Colonic mucosa (tissue), 4 donors: Measurements from ENCODE around the gene CARD6. TPM values are rescaled to one million over a fixed set of nuclear protein-coding genes. Genes with fewer than 3 reads are reported as not detected.
A peak's percentile ranks its signal among the peaks of the same experiment; 100 is the strongest.
"Not testable (repeated sequence)": the region's sequence is repeated elsewhere in the genome, so short reads cannot be mapped to it uniquely, and the experiment has no call there.

ENCODE experiments used
- DNase-seq: peaks from one replicate; pipeline ENCODE4 v3.0.0-alpha.2; 2020
- H3K27ac ChIP-seq: fragments of 200-600 bp; one replicate; pipeline ENCODE4 v1.8.0; 2021
- H3K27me3 ChIP-seq: fragments of 200-600 bp; one replicate; pipeline ENCODE4 v1.8.0; 2021
- H3K36me3 ChIP-seq: fragments of 200-600 bp; one replicate; pipeline ENCODE4 v1.8.0; 2021
- H3K4me1 ChIP-seq: fragments of 200-600 bp; one replicate; pipeline ENCODE4 v1.8.0; 2021; ENCODE audit warnings: mild to moderate bottlenecking
- H3K4me3 ChIP-seq: fragments of 200-600 bp; one replicate; pipeline ENCODE4 v1.8.0; 2021
- H3K9ac ChIP-seq, 2 donors: one replicate each; pipeline ENCODE4 v1.7.0; 2013; ENCODE audit warnings: control low read depth in 2 of 2, low read depth in 2 of 2, low read length in 2 of 2
- H3K9me3 ChIP-seq: fragments of 200-600 bp; one replicate; pipeline ENCODE4 v1.8.0; 2021
- CTCF ChIP-seq: fragments of 200-600 bp; IDR thresholded peaks from one replicate; pipeline ENCODE4 v1.8.0; 2022; ENCODE audit warnings: antibody characterized with exemption, mild to moderate bottlenecking
- intact Hi-C: fragments of 100-400 bp; cut with DNase I; formaldehyde crosslinking; loops from one replicate; pipeline ENCODE4 v1.14.1; 2022
- total RNA-seq, 2 donors: library from RNA; stranded (reverse); fragmentation: NEBNext Ultra II Directional in 1 of 2; extraction: Animal tissue kit (Norgen Biotek cat#: 25700) in 1 of 2; gene quantifications; one replicate each; pipeline ENCODE4 v1.2.1, GENCODE V29; 2021
- donor health status: healthy.
- donor health status: DM: no; HTN: no; CAD: no.
- donor health status: DM: no; HTN: no; CAD: no.

The CARD6 gene, protein sequence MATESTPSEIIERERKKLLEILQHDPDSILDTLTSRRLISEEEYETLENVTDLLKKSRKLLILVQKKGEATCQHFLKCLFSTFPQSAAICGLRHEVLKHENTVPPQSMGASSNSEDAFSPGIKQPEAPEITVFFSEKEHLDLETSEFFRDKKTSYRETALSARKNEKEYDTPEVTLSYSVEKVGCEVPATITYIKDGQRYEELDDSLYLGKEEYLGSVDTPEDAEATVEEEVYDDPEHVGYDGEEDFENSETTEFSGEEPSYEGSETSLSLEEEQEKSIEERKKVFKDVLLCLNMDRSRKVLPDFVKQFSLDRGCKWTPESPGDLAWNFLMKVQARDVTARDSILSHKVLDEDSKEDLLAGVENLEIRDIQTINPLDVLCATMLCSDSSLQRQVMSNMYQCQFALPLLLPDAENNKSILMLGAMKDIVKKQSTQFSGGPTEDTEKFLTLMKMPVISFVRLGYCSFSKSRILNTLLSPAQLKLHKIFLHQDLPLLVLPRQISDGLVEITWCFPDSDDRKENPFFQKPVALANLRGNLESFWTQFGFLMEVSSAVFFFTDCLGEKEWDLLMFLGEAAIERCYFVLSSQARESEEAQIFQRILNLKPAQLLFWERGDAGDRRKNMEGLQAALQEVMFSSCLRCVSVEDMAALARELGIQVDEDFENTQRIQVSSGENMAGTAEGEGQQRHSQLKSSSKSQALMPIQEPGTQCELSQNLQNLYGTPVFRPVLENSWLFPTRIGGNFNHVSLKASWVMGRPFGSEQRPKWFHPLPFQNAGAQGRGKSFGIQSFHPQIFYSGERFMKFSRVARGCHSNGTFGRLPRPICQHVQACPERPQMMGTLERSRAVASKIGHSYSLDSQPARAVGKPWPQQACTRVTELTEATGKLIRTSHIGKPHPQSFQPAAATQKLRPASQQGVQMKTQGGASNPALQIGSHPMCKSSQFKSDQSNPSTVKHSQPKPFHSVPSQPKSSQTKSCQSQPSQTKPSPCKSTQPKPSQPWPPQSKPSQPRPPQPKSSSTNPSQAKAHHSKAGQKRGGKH
- total RNA-seq = 1 to 10 TPM; 1.3 to 2.5 TPM

DNA sequence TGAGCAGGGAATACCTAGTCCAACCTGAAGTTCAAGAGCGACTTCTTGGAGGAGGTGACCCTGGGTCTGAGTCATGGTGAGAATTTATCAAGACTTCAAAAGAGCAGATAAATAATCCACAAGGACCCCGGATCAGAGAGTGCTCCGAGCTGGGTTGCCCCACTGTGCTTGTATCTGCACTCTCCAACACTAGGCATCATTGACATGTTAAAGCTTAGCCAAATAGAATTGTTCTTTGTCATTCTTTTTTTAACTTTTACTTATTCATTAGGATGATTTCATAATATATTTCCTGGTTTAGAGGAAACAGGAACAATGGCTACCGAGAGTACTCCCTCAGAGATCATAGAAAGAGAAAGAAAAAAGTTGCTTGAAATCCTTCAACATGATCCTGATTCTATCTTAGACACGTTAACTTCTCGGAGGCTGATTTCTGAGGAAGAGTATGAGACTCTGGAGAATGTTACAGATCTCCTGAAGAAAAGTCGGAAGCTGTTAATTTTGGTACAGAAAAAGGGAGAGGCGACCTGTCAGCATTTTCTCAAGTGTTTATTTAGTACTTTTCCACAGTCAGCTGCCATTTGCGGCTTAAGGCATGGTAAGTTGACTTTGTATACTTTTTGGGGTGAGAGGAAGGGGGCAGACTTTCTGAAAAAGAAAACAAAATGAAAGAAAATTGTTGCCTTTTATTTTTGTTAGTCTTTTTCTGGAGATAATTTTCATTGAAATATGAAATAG, at the start of gene CARD6:
TSS of gene CARD6 (plus strand) at position 300 of the 738 bp plus-strand sequence. CDS start at position 316, 16 bp downstream.
- Histone ChIP-seq H3K4me1 (no peaks in the 10 kb centered on the region), H3K36me3 (no peaks in the 10 kb centered on the region), H3K27me3 (no peaks in the 10 kb centered on the region), H3K9me3 (no peaks in the 10 kb centered on the region), H3K9ac (peak within 1 kb of the TSS in 1 of 2 donors; percentile 13), H3K27ac (peak within 1 kb of the TSS; percentile 36), H3K4me3 (peak within 1 kb of the TSS; percentile 32)
- DNase-seq = no peak
- intact Hi-C loops = no loop called here
- no peak for TF ChIP-seq CTCF

- Histone ChIP-seq H3K36me3 (no peaks in the 10 kb centered on the region), H3K4me3 (no peak overlapping the region), H3K9me3 (no peaks in the 10 kb centered on the region), H3K27ac (no peak overlapping the region), H3K4me1 (peaks cover 14% of the 10 kb centered on the region), H3K9ac (no peak overlapping the region), H3K27me3 (no peaks in the 10 kb centered on the region)
- intact Hi-C loops = no loop called here
- no peak for DNase-seq
- TF ChIP-seq CTCF = no peak
These were observed 49.4 kb upstream of the CARD6 start for GRCh38 chr5:40791715-40792139.

DNA sequence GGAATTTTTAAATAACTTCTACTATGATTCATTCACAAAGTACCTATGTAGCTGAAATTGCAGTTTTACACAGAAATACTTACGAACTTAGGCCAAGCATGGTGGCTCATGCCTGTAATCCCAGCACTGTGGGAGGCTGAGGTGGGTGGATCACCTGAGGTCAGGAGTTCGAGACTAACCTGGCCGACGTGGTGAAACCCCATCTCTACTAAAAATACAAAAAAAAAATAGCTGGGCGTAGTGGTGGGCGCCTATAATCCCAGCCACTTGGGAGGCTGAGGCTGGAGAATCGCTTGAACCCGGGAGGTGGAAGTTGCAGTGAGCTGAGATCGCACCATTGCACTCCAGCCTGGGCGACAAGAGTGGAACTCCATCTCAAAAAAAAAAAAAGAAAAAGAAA, 48.5 kb upstream of the CARD6 start:
- H3K27ac ChIP-seq, intact Hi-C loops, H3K9me3 ChIP-seq, H3K4me3 ChIP-seq, H3K9ac ChIP-seq, DNase-seq, H3K27me3 ChIP-seq, H3K36me3 ChIP-seq: not testable (repeated sequence)
- H3K4me1 ChIP-seq = peaks cover 14% of the 10 kb centered on the region

GRCh38 chr5:40794340-40794739, 46.8 kb upstream of the CARD6 start:
- peaks cover 14% of the 10 kb centered on the region for H3K4me1 ChIP-seq
- H3K36me3 ChIP-seq, intact Hi-C loops, H3K9ac ChIP-seq, H3K27me3 ChIP-seq, H3K4me3 ChIP-seq, H3K9me3 ChIP-seq, DNase-seq, H3K27ac ChIP-seq: not testable (repeated sequence)

DNA sequence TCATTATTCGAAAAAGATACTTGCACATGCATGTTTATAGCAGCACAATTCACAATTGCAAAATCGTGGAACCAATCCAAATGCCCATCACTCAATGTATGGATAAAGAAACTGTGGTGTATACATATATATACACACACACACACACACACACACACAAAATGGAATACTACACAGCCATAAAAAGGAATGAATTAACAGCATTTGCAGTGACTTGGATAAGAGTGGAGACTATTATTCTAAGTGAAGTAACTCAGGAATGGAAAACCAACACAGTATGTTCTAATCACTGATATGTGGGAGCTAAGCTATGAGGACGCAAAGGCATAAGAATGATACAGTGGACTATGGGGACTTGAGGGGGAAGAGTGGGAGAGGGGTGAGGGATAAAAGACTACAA, 46.3 kb upstream of the CARD6 start:
- H3K27ac ChIP-seq, intact Hi-C loops: not testable (repeated sequence)

DNA sequence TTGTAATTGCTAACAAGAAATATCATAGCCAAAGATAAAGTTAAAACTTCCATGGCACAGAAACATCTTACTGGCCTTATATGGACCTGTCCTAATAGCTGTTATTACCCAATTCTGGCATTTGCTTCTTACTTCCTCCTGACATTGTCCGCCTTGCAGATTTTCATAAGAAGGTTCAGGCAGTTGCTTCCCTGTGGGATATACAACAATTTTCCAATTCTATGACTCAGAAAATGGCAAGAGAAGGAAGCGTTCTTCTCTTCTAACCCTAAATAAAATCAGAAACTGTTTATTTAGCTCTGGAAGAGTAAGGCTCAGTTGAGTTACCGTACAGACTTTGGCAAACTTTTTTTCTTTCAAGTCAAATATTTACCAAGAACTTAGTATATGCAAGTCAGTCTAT, 44.7 kb upstream of the CARD6 start:
- H3K27ac ChIP-seq = peak overlapping the region; percentile 96
- no peaks in the 10 kb centered on the region for H3K27me3 ChIP-seq
- peak overlapping the region in 1 of 2 donors; percentile 89 for H3K9ac ChIP-seq
- intact Hi-C loops = no loop called here
- peaks cover 9% of the 10 kb centered on the region for H3K4me1 ChIP-seq
- TF ChIP-seq CTCF = no peak
- no peaks in the 10 kb centered on the region for H3K9me3 ChIP-seq
- no peaks in the 10 kb centered on the region for H3K36me3 ChIP-seq
- H3K4me3 ChIP-seq = peak overlapping the region; percentile 95
- DNase-seq = no peak

More for the DNA sequence above, 46.3 kb upstream of the CARD6 start:
- H3K4me3 ChIP-seq, H3K36me3 ChIP-seq, DNase-seq, H3K27me3 ChIP-seq, H3K9me3 ChIP-seq, H3K4me1 ChIP-seq, H3K9ac ChIP-seq: not testable (repeated sequence)
